GM19035 (cell line): ENCODE data around the gene TMEM114.

Experiments used
- ATAC-seq: cut with Tn5 transposase; IDR thresholded peaks from one replicate; pipeline ENCODE4 v1.9.1; 2021; ENCODE audit not compliant: unreplicated experiment

TMEM114 gene

GRCh38 chr16:8551388-8552332 is 38.7 kb downstream of the TMEM114 start:
- ATAC-seq = no peak

- no peak for ATAC-seq
Measured at GRCh38 chr16:8550728-8551387, 39.5 kb downstream of the TMEM114 start.

GRCh38 chr16:8549843-8550412 is 40.4 kb downstream of the TMEM114 start:
- ATAC-seq = no peak

- no peak for ATAC-seq
Measured at GRCh38 chr16:8548166-8548565, 42.1 kb downstream of the TMEM114 start.

- ATAC-seq = no peak
Measured at GRCh38 chr16:8547762-8548161, 42.5 kb downstream of the TMEM114 start.

GRCh38 chr16:8544406-8544805 is 45.9 kb downstream of the TMEM114 start:
- ATAC-seq = no peak

- no peak for ATAC-seq
Measured at GRCh38 chr16:8543258-8543657, 47.1 kb downstream of the TMEM114 start.

- ATAC-seq = no peak
Measured at GRCh38 chr16:8542393-8542792, 47.9 kb downstream of the TMEM114 start.

- ATAC-seq = no peak
Measured at GRCh38 chr16:8541868-8542267, 48.4 kb downstream of the TMEM114 start.

GRCh38 chr16:8537691-8538342 is 52.5 kb downstream of the TMEM114 start:
- no peak for ATAC-seq

GRCh38 chr16:8533509-8533908 is 56.8 kb downstream of the TMEM114 start:
- ATAC-seq = no peak

GRCh38 chr16:8530752-8531384 is 59.4 kb downstream of the TMEM114 start:
- ATAC-seq = no peak

GRCh38 chr16:8528471-8528870 is 61.8 kb downstream of the TMEM114 start:
- no peak for ATAC-seq

- no peak for ATAC-seq
Measured at GRCh38 chr16:8523932-8524331, 66.4 kb downstream of the TMEM114 start.

- no peak for ATAC-seq
Measured at GRCh38 chr16:8522757-8523156, 67.6 kb downstream of the TMEM114 start.

GRCh38 chr16:8519643-8520042 is 70.7 kb downstream of the TMEM114 start:
- no peak for ATAC-seq
